ENCODE measurements around the gene NUSAP1.
"Not testable (repeated sequence)": the region's sequence is repeated elsewhere in the genome, so short reads cannot be mapped to it uniquely, and the experiment has no call there.

Gene NUSAP1

DNA sequence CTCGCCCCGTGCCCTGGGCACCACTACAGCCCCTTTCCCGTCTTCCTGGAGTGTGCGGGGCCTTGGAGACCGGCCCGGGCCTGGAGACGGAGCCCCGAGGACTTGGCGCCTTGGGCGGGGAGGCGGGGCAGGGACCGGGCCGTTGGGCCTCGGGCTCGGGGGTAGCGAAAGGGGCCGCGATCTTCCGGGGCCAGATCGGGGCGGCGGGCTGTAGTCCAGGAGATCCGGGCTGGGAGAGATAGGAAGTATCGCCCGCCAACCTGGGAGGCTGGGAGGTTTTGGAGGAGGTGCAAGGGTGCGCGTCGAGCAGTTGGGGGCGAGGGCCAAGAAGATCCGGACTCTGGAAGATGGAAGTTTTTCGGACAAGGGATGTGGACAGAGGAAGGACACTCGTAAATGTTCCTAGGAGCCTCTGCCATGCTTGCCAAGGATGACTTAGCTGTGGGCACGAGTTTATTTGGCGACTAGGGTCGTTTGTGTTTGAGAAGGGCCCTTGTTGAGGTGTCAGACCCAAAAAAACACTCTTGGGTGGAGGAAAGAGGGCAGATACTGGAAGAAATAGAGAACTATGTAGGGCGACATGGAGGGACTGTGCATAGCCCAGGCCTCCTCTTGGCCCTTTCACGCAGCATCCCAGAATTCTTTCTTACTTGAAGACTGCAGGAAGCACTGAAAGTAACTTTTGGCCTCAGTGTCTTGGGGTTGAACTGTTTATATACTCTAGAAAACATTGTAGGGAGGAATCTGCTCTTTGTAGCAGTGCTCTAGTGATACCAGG, 84.9 kb downstream of the NUSAP1 start:
- Histone ChIP-seq H3K27me3 (replicated peaks in 2 of 5; ENCODE audit: control insufficient read depth in 4 of 5, insufficient read depth in 5 of 5, low read length in 4 of 5) (no peaks in the 10 kb centered on the region), H3K4me3 (ENCODE audit: control insufficient read depth in 1 of 7, extremely low read depth in 1 of 7, insufficient read depth in 4 of 7, low read depth in 2 of 7, low read length in 6 of 7) (peak overlapping the region; percentile 79 to 99 (median 96)), H3K4me1 (ENCODE audit: control extremely low read depth in 1 of 4, control insufficient read depth in 4 of 4, insufficient read depth in 4 of 4, low read length in 3 of 4) (peaks cover 6 to 30% (median 15%) of the 10 kb centered on the region in 4 experiments), H3K27ac (ENCODE audit: insufficient read depth in 1 of 2, low read depth in 1 of 2, low read length in 2 of 2, poor library complexity in 1 of 2, severe bottlenecking in 2 of 2) (peak overlapping the region; percentile 75 to 87), H3K36me3 (ENCODE audit: control insufficient read depth in 4 of 4, insufficient read depth in 4 of 4, low read length in 3 of 4) (peaks cover 0 to 2% (median 0%) of the 10 kb centered on the region in 4 experiments), H3K9me3 (ENCODE audit: control extremely low read depth in 1 of 5, control insufficient read depth in 4 of 5, insufficient read depth in 2 of 5, low read depth in 1 of 5, low read length in 4 of 5) (no peaks in the 10 kb centered on the region)
- ChIA-PET CTCF (interaction anchor here (0.5 kb wide), 1 partner anchor 31 kb away, joined by 3 read pairs; no protein-coding TSS in a partner anchor), POLR2A (interaction anchor here (0.6 kb wide), 1 partner anchor 705 kb away, joined by 4 read pairs; no protein-coding TSS in a partner anchor)
- 0% methylated on average over 26 of the region's 37 CpGs for WGBS (ENCODE audit: insufficient coverage)
- DNase-seq, result peak; percentile 22 to 57 (median 46)

DNA sequence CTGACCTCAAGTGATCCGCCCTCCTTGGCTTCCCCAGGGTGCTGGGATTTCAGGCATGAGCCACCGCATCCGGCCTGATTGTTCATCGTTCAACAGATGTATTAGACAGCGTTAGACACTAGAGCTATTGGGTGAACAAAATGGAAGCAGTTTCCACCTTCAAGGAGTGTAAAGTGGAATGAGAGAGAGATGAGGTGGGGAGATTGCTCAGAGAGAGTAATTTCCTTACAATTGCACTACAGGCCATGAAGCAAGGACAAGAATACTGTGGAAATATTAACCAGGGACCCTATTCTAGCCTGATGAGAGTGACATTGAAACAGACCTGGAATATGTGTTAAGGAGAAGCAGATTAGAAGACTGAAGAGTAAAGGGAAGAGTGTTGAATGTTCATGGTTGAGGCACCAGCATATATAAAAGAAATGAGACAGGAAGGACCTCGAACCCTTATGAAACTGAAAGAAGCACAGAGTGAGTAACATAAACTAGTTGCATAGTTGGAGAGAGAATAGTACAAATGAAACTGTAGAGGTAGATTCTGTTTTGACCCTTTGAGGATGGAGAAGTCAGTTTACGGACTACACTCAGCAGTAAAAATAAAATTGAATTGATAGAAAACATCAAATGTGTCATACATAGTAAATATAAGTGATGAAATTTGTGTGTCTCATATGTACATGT, 91.4 kb downstream of the NUSAP1 start:
- H3K27ac ChIP-seq (ENCODE audit: insufficient read depth in 1 of 2, low read depth in 1 of 2, low read length in 2 of 2, poor library complexity in 1 of 2, severe bottlenecking in 2 of 2), result no peak overlapping the region
- no peak overlapping the region for H3K4me3 ChIP-seq (ENCODE audit: control insufficient read depth in 1 of 7, extremely low read depth in 1 of 7, insufficient read depth in 4 of 7, low read depth in 2 of 7, low read length in 6 of 7)
- no peak for DNase-seq
- H3K36me3 ChIP-seq (ENCODE audit: control insufficient read depth in 4 of 4, insufficient read depth in 4 of 4, low read length in 3 of 4), result peaks cover 0 to 7% (median 4%) of the 10 kb centered on the region in 4 experiments
- CTCF ChIA-PET, result no interaction called here
- H3K9me3 ChIP-seq (ENCODE audit: control extremely low read depth in 1 of 5, control insufficient read depth in 4 of 5, insufficient read depth in 2 of 5, low read depth in 1 of 5, low read length in 4 of 5), result no peaks in the 10 kb centered on the region
- 100% methylated on average over 5 of the region's 7 CpGs for WGBS (ENCODE audit: insufficient coverage)
- peaks cover 0 to 10% (median 1%) of the 10 kb centered on the region in 4 experiments for H3K4me1 ChIP-seq (ENCODE audit: control extremely low read depth in 1 of 4, control insufficient read depth in 4 of 4, insufficient read depth in 4 of 4, low read length in 3 of 4)
- POLR2A ChIA-PET, result interaction anchor here (0.6 kb wide), 1 partner anchor 311 kb away, joined by 3 read pairs; no protein-coding TSS in a partner anchor
- H3K27me3 ChIP-seq (replicated peaks in 2 of 5; ENCODE audit: control insufficient read depth in 4 of 5, insufficient read depth in 5 of 5, low read length in 4 of 5), result no peaks in the 10 kb centered on the region

DNA sequence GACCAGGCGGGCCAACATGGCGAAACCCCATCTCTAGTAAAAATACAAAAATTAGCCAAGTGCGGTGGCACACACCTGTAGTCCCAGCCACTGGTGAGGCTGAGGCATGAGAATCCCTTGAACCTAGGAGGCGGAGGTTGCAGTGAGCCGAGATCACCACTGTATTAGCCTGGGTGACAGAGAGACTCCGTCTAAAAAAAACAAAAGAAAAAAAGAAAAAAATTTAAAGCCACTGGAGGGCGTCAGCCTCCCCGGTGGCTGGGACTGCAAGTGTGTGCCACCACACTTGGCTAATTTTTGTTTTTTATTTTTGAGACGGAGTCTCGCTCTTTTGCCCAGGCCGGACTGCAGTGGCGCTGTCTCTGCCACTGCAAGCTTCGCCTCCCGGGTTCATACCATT, 92.1 kb downstream of the NUSAP1 start:
- ChIA-PET CTCF (no interaction called here), POLR2A (no interaction called here)
- Histone ChIP-seq H3K27me3 (replicated peaks in 2 of 5; ENCODE audit: control insufficient read depth in 4 of 5, insufficient read depth in 5 of 5, low read length in 4 of 5) (no peaks in the 10 kb centered on the region), H3K36me3 (ENCODE audit: control insufficient read depth in 4 of 4, insufficient read depth in 4 of 4, low read length in 3 of 4) (peaks cover 0 to 7% (median 4%) of the 10 kb centered on the region in 4 experiments), H3K9me3 (ENCODE audit: control extremely low read depth in 1 of 5, control insufficient read depth in 4 of 5, insufficient read depth in 2 of 5, low read depth in 1 of 5, low read length in 4 of 5) (no peaks in the 10 kb centered on the region), H3K27ac (ENCODE audit: insufficient read depth in 1 of 2, low read depth in 1 of 2, low read length in 2 of 2, poor library complexity in 1 of 2, severe bottlenecking in 2 of 2) (no peak overlapping the region), H3K4me1 (ENCODE audit: control extremely low read depth in 1 of 4, control insufficient read depth in 4 of 4, insufficient read depth in 4 of 4, low read length in 3 of 4) (peaks cover 0 to 8% (median 1%) of the 10 kb centered on the region in 4 experiments), H3K4me3 (ENCODE audit: control insufficient read depth in 1 of 7, extremely low read depth in 1 of 7, insufficient read depth in 4 of 7, low read depth in 2 of 7, low read length in 6 of 7) (no peak overlapping the region)
- DNase-seq, result peak in 2 of 3 donors; percentile 31 to 42
- 98% methylated on average over 12 of the region's 14 CpGs for WGBS (ENCODE audit: insufficient coverage)

DNA sequence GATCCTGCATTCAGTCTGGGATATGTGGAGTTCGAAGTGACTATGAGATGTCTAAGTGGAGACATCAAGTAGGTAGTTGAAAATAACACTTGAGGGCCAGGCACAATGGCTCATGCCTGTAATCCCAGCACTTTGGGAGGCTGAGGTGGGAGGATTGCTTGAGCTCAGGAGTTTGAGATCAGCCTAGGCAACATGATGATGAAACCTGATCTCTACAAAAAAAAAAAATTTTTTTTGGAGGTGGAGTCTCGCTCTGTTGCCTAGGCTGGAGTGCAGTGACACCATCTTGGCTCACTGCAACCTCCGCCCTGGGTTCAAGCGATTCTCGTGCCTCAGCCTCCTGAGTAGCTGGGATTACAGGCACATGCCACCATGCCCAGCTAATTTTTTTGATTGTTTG, 93.2 kb downstream of the NUSAP1 start:
- 98% methylated on average over 5 of the region's 5 CpGs for WGBS (ENCODE audit: insufficient coverage)
- H3K9me3 ChIP-seq (ENCODE audit: control extremely low read depth in 1 of 5, control insufficient read depth in 4 of 5, insufficient read depth in 2 of 5, low read depth in 1 of 5, low read length in 4 of 5); H3K36me3 ChIP-seq (ENCODE audit: control insufficient read depth in 4 of 4, insufficient read depth in 4 of 4, low read length in 3 of 4); DNase-seq; H3K27ac ChIP-seq (ENCODE audit: insufficient read depth in 1 of 2, low read depth in 1 of 2, low read length in 2 of 2, poor library complexity in 1 of 2, severe bottlenecking in 2 of 2); POLR2A ChIA-PET; H3K4me3 ChIP-seq (ENCODE audit: control insufficient read depth in 1 of 7, extremely low read depth in 1 of 7, insufficient read depth in 4 of 7, low read depth in 2 of 7, low read length in 6 of 7); H3K4me1 ChIP-seq (ENCODE audit: control extremely low read depth in 1 of 4, control insufficient read depth in 4 of 4, insufficient read depth in 4 of 4, low read length in 3 of 4); H3K27me3 ChIP-seq (replicated peaks in 2 of 5; ENCODE audit: control insufficient read depth in 4 of 5, insufficient read depth in 5 of 5, low read length in 4 of 5): not testable (repeated sequence)
- CTCF ChIA-PET, result interaction anchor here (0.6 kb wide), 1 partner anchor 63 kb away, joined by 3 read pairs; no protein-coding TSS in a partner anchor

DNA sequence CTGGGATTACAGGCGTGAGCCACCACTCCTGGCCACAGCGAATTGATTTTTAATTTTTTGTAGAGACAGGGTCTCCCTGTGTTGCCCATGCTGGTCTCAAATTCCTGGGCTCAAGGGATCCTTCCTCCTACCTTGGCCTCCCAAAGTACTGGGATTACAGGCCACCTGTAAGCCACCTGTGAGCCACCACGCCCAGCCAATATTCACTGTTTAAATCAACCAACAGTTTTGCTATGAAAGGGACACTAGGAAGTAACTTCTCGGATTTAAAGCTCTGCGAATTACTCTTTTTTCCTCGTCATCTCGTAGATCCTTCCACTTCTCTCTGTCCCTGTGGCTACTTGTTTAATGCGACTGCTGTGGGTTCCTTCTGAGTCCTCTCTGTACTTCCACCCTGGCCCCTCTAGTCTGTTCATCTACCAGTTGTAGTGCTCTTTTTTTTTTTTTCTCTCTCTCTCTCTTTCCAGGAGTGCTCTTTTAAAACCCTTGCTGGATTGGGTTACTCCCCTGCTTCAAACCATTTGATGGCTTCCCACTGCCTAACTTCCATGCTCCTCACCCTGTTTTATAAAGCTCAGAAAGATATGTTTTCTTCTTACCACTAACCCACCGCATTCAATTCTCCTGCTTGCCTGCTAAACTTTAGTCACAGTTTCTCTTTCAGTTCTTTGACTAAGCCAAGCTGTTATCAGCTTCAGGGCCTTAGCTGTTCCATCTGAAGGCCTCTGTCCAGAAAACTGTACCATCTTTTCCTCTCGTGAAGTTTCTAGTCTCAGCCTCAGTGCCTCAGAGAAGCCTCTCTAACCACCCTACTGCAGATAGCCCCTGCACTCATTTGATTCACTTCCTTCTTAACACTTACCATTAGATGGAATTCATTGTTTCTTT, 96.6 kb downstream of the NUSAP1 start:
- ChIA-PET POLR2A (interaction anchor here (0.7 kb wide), 1 partner anchor 844 kb away, joined by 6 read pairs; the partner anchor contains the start of genes GANC and TMEM87A), CTCF (interaction anchor here (0.6 to 1.1 kb wide), 3 partner anchors 11 to 15 kb away, joined by 3 to 4 read pairs (median 3); no protein-coding TSS in a partner anchor)
- Histone ChIP-seq H3K4me1 (ENCODE audit: control extremely low read depth in 1 of 4, control insufficient read depth in 4 of 4, insufficient read depth in 4 of 4, low read length in 3 of 4) (peaks cover 0 to 3% (median 0%) of the 10 kb centered on the region in 4 experiments), H3K4me3 (ENCODE audit: control insufficient read depth in 1 of 7, extremely low read depth in 1 of 7, insufficient read depth in 4 of 7, low read depth in 2 of 7, low read length in 6 of 7) (no peak overlapping the region), H3K9me3 (ENCODE audit: control extremely low read depth in 1 of 5, control insufficient read depth in 4 of 5, insufficient read depth in 2 of 5, low read depth in 1 of 5, low read length in 4 of 5) (no peaks in the 10 kb centered on the region), H3K27ac (ENCODE audit: insufficient read depth in 1 of 2, low read depth in 1 of 2, low read length in 2 of 2, poor library complexity in 1 of 2, severe bottlenecking in 2 of 2) (peak overlapping the region in 1 of 2 experiments; percentile 16), H3K36me3 (ENCODE audit: control insufficient read depth in 4 of 4, insufficient read depth in 4 of 4, low read length in 3 of 4) (peaks cover 0 to 10% (median 4%) of the 10 kb centered on the region in 4 experiments), H3K27me3 (replicated peaks in 2 of 5; ENCODE audit: control insufficient read depth in 4 of 5, insufficient read depth in 5 of 5, low read length in 4 of 5) (no peaks in the 10 kb centered on the region)
- DNase-seq, result peak in 1 of 3 donors; percentile 17
- over 99% methylated on average over 10 of the region's 10 CpGs for WGBS (ENCODE audit: insufficient coverage)

Data from common myeloid progenitor, CD34-positive (primary cell).